Hematopoietic multipotent progenitor cell treated with erythropoietin and hydrocortisone succinate and interleukin-3 and kit ligand, for 15 days (in vitro differentiated cells): ENCODE measurements around the gene BLCAP.
"Not testable (repeated sequence)": the region's sequence is repeated elsewhere in the genome, so short reads cannot be mapped to it uniquely, and the experiment has no call there.

Experiments
- DNase-seq: peaks from one replicate; pipeline ENCODE4 v3.0.0-alpha.2; 2015; ENCODE audit warnings: low spot score

The BLCAP gene

GRCh38 chr20:37513779-37514359 lies 13.8 kb downstream of the BLCAP start:
- DNase-seq: no peak

DNA sequence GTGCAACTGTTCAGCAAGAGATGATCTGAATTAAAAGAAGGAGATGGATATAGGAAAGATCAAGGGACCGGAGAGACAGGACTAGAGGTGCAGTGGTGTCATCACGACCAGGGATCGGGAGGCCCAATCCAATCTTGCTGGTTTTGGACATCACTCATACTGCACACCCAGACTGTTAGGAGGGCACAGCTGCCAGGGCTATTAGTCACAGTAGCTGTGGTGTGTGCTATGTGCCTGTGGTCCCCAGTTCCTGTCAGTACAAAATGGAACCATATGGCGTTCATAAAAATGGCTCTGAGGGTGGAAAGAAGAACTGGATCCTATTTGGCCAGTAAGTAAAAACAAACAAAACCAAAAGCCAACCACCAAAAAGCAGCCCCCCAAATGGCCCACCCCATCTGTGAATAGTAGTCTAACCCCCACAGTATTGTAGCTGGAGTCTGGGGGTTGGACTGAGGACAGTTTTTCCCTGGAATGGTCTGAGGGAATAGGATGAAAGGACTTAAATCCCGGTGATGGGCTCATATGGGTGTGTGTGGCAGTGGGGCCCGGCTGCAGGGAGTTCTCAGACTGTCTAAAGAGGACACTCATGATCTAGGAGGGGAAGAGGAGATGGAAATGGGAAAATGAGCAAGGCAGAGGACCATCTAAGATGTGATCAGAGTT lies 15.9 kb downstream of the BLCAP start:
- DNase-seq: no peak

DNA sequence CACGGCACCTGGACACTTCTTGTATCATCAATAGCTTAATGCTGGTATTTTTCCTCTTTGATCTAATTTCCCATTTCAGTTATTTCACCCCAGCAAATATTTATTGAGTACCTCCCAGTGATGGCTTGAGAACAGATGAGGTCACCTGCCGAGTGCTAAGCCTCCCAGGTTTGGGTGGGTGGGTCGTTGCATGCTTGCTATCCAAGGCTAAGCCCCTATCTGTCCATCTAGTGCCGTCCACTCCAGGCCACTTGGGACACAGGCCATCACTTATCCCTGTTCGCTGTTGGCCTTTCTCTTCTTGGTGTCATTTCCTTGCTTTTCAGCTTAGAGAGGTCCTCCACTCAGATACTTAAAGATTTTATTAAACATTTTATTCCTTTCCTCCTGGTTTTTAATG lies 17.4 kb downstream of the BLCAP start:
- no peak for DNase-seq

GRCh38 chr20:37506152-37506725 lies 21.4 kb downstream of the BLCAP start:
- no peak for DNase-seq

DNA sequence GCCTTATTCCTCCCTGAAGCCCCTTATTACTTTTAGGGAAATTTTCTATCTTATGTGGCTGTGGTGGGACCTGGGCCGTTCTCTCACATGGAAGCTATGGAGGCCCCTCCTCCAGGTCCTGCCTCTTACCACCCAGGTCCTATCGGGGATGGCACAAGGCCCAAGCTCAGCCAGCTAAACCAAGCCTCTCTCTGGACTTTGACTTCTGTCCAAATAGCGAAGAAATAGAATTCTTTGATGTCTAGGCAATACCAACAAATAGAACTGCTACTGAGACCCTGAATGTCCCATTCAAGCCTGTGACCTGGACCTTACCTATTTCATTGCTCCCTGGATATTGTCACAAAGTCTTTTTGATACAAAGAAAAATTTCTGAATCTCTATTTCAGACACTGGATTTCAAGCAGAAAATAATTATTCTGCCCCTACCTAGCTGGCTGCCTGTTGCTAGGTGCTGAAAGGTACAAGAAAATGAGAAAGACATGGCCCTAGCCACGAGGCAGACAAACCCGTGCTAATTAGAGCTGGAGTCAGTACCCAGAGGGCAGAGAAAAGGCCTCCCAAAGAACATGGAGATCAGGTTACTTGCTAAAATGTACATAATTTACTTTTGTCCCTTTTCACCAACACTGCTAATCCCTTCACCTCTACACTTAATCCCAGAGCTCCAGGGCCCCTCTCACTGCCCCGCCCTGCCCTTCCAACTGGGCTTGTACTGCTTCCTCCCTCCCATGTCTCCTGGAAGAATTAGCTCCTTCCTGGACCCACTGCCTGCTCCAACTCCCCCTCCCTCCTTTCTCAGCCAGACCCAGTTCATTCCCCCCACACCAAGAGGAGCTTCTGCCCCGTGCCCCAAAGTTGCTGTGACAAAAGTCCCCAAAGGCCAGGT lies 22.2 kb downstream of the BLCAP start:
- DNase-seq: no peak

DNA sequence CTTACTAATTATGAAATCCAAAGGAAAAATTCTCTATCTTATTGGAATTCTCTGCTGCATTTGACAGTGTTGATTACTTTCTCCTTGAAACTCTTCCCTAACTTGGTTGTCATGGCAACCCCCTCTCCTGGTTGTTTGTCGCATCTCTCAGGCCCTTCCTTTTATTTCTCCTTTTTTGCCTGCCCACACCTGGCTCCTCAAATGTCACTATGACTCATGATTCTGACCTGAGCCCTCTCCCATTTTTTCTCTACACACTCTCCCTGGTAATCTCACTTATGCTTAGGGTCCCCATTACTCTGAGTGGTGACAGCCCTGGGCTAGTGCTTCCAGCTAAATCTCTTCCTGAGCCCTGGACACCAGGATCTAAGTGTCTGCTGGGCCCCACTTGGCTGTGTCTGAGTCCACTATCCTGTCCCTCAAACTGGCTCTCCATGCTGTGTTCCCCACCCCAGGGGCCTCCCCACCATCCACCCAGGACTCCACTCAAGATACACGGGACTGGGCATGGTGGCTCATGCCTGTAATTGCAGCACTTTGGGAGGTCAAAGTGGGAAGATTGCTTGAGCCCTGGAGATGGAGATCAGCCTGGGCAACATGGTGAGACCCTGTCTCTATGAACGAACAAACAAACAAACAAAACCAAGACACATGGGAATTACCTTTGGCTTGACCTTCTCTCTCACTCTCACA lies 23.1 kb downstream of the BLCAP start:
- DNase-seq: no peak

GRCh38 chr20:37503256-37503927 lies 24.3 kb downstream of the BLCAP start:
- DNase-seq: no peak

GRCh38 chr20:37502654-37503053 lies 25.0 kb downstream of the BLCAP start:
- DNase-seq: no peak

GRCh38 chr20:37501940-37502339 lies 25.7 kb downstream of the BLCAP start:
- DNase-seq: no peak

- no peak for DNase-seq
Measured at GRCh38 chr20:37500311-37500710, 27.4 kb downstream of the BLCAP start.

- DNase-seq: no peak
Measured at GRCh38 chr20:37498066-37498665, 29.5 kb downstream of the BLCAP start.

GRCh38 chr20:37494796-37495195 lies 32.9 kb downstream of the BLCAP start:
- no peak for DNase-seq

DNA sequence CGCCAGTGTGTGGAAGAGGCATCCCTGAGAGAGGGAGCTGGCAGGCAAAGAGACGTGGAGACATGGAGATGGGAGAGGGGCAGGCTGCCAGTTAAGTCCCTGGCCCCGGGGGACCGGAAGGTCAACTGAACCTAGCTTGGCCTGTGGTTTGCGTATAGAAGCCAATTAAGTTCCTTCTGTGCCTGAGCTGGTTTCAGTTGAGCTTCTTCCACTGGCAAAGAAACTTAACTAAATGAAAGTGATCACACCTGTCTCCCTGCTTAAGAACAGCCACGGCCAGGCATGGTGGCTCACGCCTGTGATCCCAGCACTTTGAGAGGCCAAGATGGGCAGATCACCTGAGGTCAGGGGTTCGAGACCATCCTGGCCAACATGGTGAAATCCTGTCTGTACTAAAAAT lies 33.4 kb downstream of the BLCAP start:
- no peak for DNase-seq

GRCh38 chr20:37492945-37493344 lies 34.7 kb downstream of the BLCAP start:
- no peak for DNase-seq

- no peak for DNase-seq
Measured at GRCh38 chr20:37492096-37492625, 35.5 kb downstream of the BLCAP start.

GRCh38 chr20:37490663-37491350 lies 36.9 kb downstream of the BLCAP start:
- DNase-seq: no peak

DNA sequence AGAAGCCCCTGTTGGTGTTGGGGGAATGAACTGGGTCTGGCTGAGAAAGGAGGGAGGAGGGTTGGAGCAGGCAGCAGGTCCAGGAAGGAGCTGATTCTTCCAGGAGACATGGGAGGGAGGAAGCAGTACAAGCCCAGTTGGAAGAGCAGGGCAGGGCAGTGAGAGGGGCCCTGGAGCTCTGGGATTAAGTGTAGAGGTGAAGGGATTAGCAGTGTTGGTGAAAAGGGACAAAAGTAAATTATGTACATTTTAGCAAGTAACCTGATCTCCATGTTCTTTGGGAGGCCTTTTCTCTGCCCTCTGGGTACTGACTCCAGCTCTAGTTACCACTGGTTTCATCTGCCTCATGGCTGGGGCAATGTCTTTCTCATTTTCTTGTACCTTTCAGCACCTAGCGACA lies 41.5 kb downstream of the BLCAP start:
- DNase-seq: not testable (repeated sequence)

DNA sequence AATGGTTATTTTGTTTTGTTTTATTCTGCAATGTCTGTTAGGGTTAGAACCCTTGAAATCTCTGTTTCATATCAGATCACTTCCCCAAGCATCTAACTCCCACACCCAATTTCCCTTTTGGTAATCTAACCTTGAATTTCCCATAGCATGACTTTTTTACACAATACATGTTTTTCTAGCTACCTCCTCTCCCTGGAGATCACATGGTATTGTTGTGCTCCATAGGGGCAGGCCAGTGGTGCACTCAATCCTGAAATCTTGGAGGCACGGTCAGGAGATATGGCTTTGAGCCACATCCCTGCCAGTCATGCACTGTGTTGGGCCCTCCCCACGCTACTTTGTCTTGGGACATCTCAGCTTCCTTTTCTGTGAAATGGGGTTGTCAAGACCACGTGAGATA lies 43.3 kb downstream of the BLCAP start:
- DNase-seq: no peak

DNA sequence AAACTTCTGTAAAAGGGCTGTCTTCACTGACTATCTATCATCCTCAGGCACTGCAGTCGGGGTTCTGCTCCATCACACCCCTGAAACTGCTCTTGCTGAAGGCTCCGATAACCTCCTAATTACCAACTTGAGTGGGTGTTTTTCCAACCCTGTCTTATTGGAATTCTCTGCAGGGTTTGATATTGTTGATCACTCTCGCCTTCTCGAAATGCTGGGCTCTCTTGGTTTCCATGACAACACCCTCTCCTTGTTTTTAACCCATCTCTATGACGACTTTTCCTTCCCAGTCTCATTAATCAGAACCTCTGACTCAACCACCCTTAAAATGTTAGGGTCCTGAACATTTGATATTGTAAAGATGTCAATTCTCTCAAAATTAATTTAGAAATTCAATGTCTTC lies 46.1 kb downstream of the BLCAP start:
- no peak for DNase-seq

DNA sequence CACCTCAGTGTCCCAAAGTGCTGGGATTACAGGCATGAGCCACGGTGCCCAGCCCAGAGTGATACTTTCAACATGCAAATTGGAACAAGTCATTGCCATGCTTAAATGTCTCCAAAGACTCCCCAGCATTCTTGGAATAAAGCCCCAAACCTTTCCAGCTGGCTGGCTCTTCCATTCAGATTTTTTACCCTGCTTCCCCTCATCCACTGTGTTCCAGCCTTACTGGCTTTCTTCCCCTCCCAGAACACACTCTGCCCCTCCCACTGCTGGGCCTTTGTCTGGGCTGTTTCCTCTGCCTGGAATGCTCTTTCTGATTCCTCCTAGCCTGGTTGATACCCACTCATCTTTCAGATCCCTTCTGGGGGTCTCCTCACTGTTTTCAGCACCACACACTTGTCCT lies 46.8 kb downstream of the BLCAP start:
- no peak for DNase-seq
